CD14-positive monocyte (primary cell): Measurements from ENCODE around the gene TRIM65. TPM values are rescaled to one million over a fixed set of nuclear protein-coding genes. Genes with fewer than 3 reads are reported as not detected.

Experiments
- DNase-seq, 3 donors: peaks; one replicate each; pipeline ENCODE4 v3.0.0-alpha.2; 2011 to 2022
- H2AFZ ChIP-seq: 2 replicates; pipeline ENCODE4 v1.6.0; 2012; ENCODE audit warnings: mild to moderate bottlenecking, low read depth, low read length, inconsistent platforms; ENCODE audit not compliant: insufficient read depth, poor library complexity, severe bottlenecking
- H3K27ac ChIP-seq, 2 donors: 1 replicate in 1 of 2; 2 replicates in 1 of 2; pipeline ENCODE4 v1.5.1; 2012 to 2013; ENCODE audit warnings: low read length in 2 of 2, control low read depth in 1 of 2, inconsistent platforms in 1 of 2, low read depth in 1 of 2, mild to moderate bottlenecking in 1 of 2
- H3K27me3 ChIP-seq, 2 donors: one replicate each; pipeline versions ENCODE4 v1.6.0 to v1.6.1; 2011 to 2013; ENCODE audit warnings: low read length in 2 of 2; ENCODE audit not compliant: control insufficient read depth in 2 of 2, insufficient read depth in 2 of 2
- H3K36me3 ChIP-seq, 2 donors: replicated peaks in 1 of 2; 1 replicate in 1 of 2; 2 replicates in 1 of 2; pipeline versions ENCODE4 v1.5.1 to v1.6.1; 2012 to 2013; ENCODE audit warnings: low read length in 2 of 2, control low read depth in 1 of 2, inconsistent platforms in 1 of 2, mild to moderate bottlenecking in 1 of 2; ENCODE audit not compliant: insufficient read depth in 2 of 2, control insufficient read depth in 1 of 2
- H3K4me1 ChIP-seq, 2 donors: 1 replicate in 1 of 2; 2 replicates in 1 of 2; pipeline versions ENCODE4 v1.5.1 to v1.6.1; 2012 to 2013; ENCODE audit warnings: low read length in 2 of 2, control low read depth in 1 of 2, inconsistent platforms in 1 of 2, mild to moderate bottlenecking in 1 of 2, moderate library complexity in 1 of 2; ENCODE audit not compliant: insufficient read depth in 2 of 2, control insufficient read depth in 1 of 2
- H3K4me2 ChIP-seq: replicated peaks from 2 replicates; pipeline ENCODE3; 2012; ENCODE audit warnings: low read length, moderate library complexity, mild to moderate bottlenecking; ENCODE audit not compliant: poor library complexity, severe bottlenecking; ENCODE audit errors: extremely low read depth
- H3K4me3 ChIP-seq, 3 experiments: fragments of 200-600 bp in 1 of 3; sonication (generic) in 1 of 3; replicated peaks in 1 of 3; 1 replicate in 2 of 3; 2 replicates in 1 of 3; pipeline ENCODE4 v1.5.1; 2011 to 2013; ENCODE audit warnings: low read length in 3 of 3, mild to moderate bottlenecking in 3 of 3, control low read depth in 2 of 3, low read depth in 2 of 3, inconsistent platforms in 1 of 3, moderate library complexity in 1 of 3
- H3K79me2 ChIP-seq: 2 replicates; pipeline ENCODE4 v1.6.0; 2012; ENCODE audit warnings: mild to moderate bottlenecking, control low read depth, inconsistent platforms, low read length, moderate library complexity; ENCODE audit not compliant: insufficient read depth
- H3K9ac ChIP-seq: 2 replicates; pipeline ENCODE4 v1.6.0; 2017; ENCODE audit warnings: low read length, mild to moderate bottlenecking; ENCODE audit not compliant: insufficient read depth, poor library complexity, severe bottlenecking
- H3K9me3 ChIP-seq, 2 donors: replicated peaks in 1 of 2; 1 replicate in 1 of 2; 2 replicates in 1 of 2; pipeline versions ENCODE4 v1.5.1 to v1.6.1; 2012 to 2013; ENCODE audit warnings: low read length in 2 of 2, control low read depth in 1 of 2; ENCODE audit not compliant: control insufficient read depth in 1 of 2, insufficient read depth in 1 of 2
- H4K20me1 ChIP-seq: 2 replicates; pipeline ENCODE4 v1.6.0; 2012; ENCODE audit warnings: mild to moderate bottlenecking, low read length, control low read depth, moderate library complexity; ENCODE audit not compliant: insufficient read depth
- H3K27ac Mint-ChIP-seq, 7 donors: one replicate each; pipeline ENCODE4 v1.8.0; 2020; ENCODE audit warnings: mild to moderate bottlenecking in 7 of 7, mixed read lengths in 7 of 7, moderate library complexity in 6 of 7, inconsistent platforms in 2 of 7
- H3K27me3 Mint-ChIP-seq, 3 donors: one replicate each; pipeline ENCODE4 v1.8.0; 2021 to 2022; ENCODE audit warnings: low read depth in 3 of 3, mild to moderate bottlenecking in 3 of 3, mixed read lengths in 3 of 3, moderate library complexity in 3 of 3, inconsistent platforms in 1 of 3
- H3K36me3 Mint-ChIP-seq, 2 donors: one replicate each; pipeline ENCODE4 v1.8.0; 2020; ENCODE audit warnings: mixed read lengths in 2 of 2, inconsistent platforms in 1 of 2, mild to moderate bottlenecking in 1 of 2
- H3K4me1 Mint-ChIP-seq: one replicate; pipeline ENCODE4 v1.8.0; 2020; ENCODE audit warnings: mild to moderate bottlenecking, mixed read lengths
- H3K4me3 Mint-ChIP-seq, 2 donors: one replicate each; pipeline ENCODE4 v1.8.0; 2020; ENCODE audit warnings: mild to moderate bottlenecking in 2 of 2, mixed read lengths in 2 of 2, moderate library complexity in 1 of 2
- H3K9me3 Mint-ChIP-seq, 7 donors: one replicate each; pipeline ENCODE4 v1.8.0; 2020 to 2022; ENCODE audit warnings: mixed read lengths in 7 of 7, mild to moderate bottlenecking in 6 of 7, moderate library complexity in 6 of 7, inconsistent platforms in 2 of 7
- CTCF ChIP-seq: fragments of 200-600 bp; IDR thresholded peaks from one replicate; pipeline ENCODE4 v1.8.0; 2022; ENCODE audit warnings: antibody characterized with exemption, mild to moderate bottlenecking
- WGBS: methylation state at CpG from one replicate; pipeline ENCODE4 v1.1.5; 2013; ENCODE audit warnings: missing lambda C conversion rate; ENCODE audit not compliant: insufficient coverage; 5-methylcytosine and 5-hydroxymethylcytosine counted together
- intact Hi-C, 2 donors: fragments of 100-400 bp; cut with micrococcal nuclease; formaldehyde crosslinking; loops; one replicate each; pipeline versions ENCODE4 v1.15.0 to v1.15.1; 2023
- polyA plus RNA-seq, 3 donors: library from polyadenylated mRNA; depleted of rRNA in 1 of 3; unstranded in 2 of 3; stranded (reverse) in 1 of 3; fragments of 300-500 nt in 2 of 3; fragments of >200 nt in 1 of 3; fragmentation: Illumina TruSeq in 2 of 3; gene quantifications; 1 replicate in 2 of 3; 2 replicates in 1 of 3; pipeline ENCODE4 v1.2.3, GENCODE V29; 2012 to 2021

The TRIM65 gene
- polyA plus RNA-seq, 3 donors: 5.6 to 10.4 (median 5.9) TPM

GRCh38 chr17:75876190-75876937 is 20.4 kb downstream of the TRIM65 start:
- H3K4me1 Mint-ChIP-seq: peaks cover 28% of the 10 kb centered on the region
- no peak overlapping the region for H3K27ac ChIP-seq
- H3K4me2 ChIP-seq: peak overlapping the region; percentile 58
- 24% methylated on average over 21 of the region's 26 CpGs for WGBS
- no peak for DNase-seq
- H3K27me3 ChIP-seq: peaks cover 16 to 48% of the 10 kb centered on the region in 2 donors
- H2AFZ ChIP-seq: peak overlapping the region; percentile 42
- no peaks in the 10 kb centered on the region for H3K36me3 ChIP-seq
- H3K79me2 ChIP-seq: no peaks in the 10 kb centered on the region
- H3K27me3 Mint-ChIP-seq: peaks cover 50 to 62% (median 52%) of the 10 kb centered on the region in 3 donors
- no peak overlapping the region for H3K9ac ChIP-seq
- peaks cover 0 to 5% of the 10 kb centered on the region in 2 donors for H3K9me3 ChIP-seq
- H3K4me3 Mint-ChIP-seq: peak overlapping the region; percentile 69 to 95
- H3K4me1 ChIP-seq: peaks cover 27 to 38% of the 10 kb centered on the region in 2 donors
- peaks cover 2 to 6% of the 10 kb centered on the region in 2 donors for H3K36me3 Mint-ChIP-seq
- no peak overlapping the region for H3K27ac Mint-ChIP-seq
- peaks cover 0 to 14% (median 4%) of the 10 kb centered on the region in 7 donors for H3K9me3 Mint-ChIP-seq
- no peak for TF ChIP-seq CTCF
- intact Hi-C loops: no loop called here
- H3K4me3 ChIP-seq: peak overlapping the region in 2 of 3 experiments; percentile 9 to 60
- no peaks in the 10 kb centered on the region for H4K20me1 ChIP-seq

- 59% methylated on average over 5 of the region's 5 CpGs for WGBS
- peaks cover 28% of the 10 kb centered on the region for H3K4me1 Mint-ChIP-seq
- H3K9me3 ChIP-seq: peaks cover 0 to 5% of the 10 kb centered on the region in 2 donors
Observed at GRCh38 chr17:75875940-75876189, 20.9 kb downstream of the TRIM65 start.

More at GRCh38 chr17:75875940-75876189, 20.9 kb downstream of the TRIM65 start:
- peak overlapping the region in 2 of 3 experiments; percentile 9 to 60 for H3K4me3 ChIP-seq
- no peaks in the 10 kb centered on the region for H4K20me1 ChIP-seq
- no peaks in the 10 kb centered on the region for H3K79me2 ChIP-seq
- intact Hi-C loops: no loop called here
- H3K4me2 ChIP-seq: peak overlapping the region; percentile 58
- Mint-ChIP-seq H3K27me3 (peaks cover 49 to 58% (median 50%) of the 10 kb centered on the region in 3 donors), H3K4me3 (peak overlapping the region; percentile 69 to 95), H3K36me3 (peaks cover 2 to 6% of the 10 kb centered on the region in 2 donors), H3K9me3 (peaks cover 0 to 14% (median 4%) of the 10 kb centered on the region in 7 donors), H3K27ac (no peak overlapping the region)
- no peak overlapping the region for H3K9ac ChIP-seq
- peak overlapping the region; percentile 42 for H2AFZ ChIP-seq
- TF ChIP-seq CTCF: no peak
- no peaks in the 10 kb centered on the region for H3K36me3 ChIP-seq
- H3K27me3 ChIP-seq: peaks cover 16 to 46% of the 10 kb centered on the region in 2 donors
- DNase-seq: no peak
- peaks cover 27 to 38% of the 10 kb centered on the region in 2 donors for H3K4me1 ChIP-seq
- H3K27ac ChIP-seq: no peak overlapping the region
